ENCODE measurements around the gene MRPS9. TPM values are rescaled to one million over a fixed set of nuclear protein-coding genes. Genes with fewer than 3 reads are reported as not detected.

The MRPS9 gene
- total RNA-seq, 1 experiment from 2014 or later: 68.6 TPM

DNA sequence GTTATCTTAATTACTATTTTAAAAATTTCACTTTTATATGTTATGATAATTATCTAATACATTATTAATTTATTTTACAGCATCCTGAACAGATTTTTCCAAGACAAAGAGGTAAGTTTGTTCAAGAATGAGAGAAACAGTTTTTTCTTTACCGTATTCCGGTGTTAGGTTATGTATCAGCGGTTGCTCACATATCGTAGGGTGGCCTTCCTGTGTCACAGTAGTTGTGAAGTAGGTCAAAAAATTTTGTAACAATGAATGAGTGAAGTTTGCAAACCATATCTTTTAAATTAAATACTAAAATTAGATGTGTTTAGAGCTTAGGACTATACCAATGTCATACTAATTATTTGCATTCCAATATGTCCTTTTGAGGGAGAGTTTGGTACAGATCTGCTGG, 33.5 kb downstream of the MRPS9 start:
- intact Hi-C loops (cut with micrococcal nuclease; ENCODE audit: unreplicated experiment): no loop called here
- Mint-ChIP-seq H3K9me3 (ENCODE audit: unreplicated experiment) (no peaks in the 10 kb centered on the region), H3K27ac (ENCODE audit: unreplicated experiment) (no peak overlapping the region), H3K36me3 (ENCODE audit: insufficient read depth, unreplicated experiment) (no peaks in the 10 kb centered on the region), H3K4me1 (ENCODE audit: low read depth, unreplicated experiment) (no peaks in the 10 kb centered on the region), H3K4me3 (ENCODE audit: unreplicated experiment) (no peak overlapping the region), H3K27me3 (ENCODE audit: insufficient read depth, unreplicated experiment) (no peaks in the 10 kb centered on the region)
- TF ChIP-seq, protein P1, sequence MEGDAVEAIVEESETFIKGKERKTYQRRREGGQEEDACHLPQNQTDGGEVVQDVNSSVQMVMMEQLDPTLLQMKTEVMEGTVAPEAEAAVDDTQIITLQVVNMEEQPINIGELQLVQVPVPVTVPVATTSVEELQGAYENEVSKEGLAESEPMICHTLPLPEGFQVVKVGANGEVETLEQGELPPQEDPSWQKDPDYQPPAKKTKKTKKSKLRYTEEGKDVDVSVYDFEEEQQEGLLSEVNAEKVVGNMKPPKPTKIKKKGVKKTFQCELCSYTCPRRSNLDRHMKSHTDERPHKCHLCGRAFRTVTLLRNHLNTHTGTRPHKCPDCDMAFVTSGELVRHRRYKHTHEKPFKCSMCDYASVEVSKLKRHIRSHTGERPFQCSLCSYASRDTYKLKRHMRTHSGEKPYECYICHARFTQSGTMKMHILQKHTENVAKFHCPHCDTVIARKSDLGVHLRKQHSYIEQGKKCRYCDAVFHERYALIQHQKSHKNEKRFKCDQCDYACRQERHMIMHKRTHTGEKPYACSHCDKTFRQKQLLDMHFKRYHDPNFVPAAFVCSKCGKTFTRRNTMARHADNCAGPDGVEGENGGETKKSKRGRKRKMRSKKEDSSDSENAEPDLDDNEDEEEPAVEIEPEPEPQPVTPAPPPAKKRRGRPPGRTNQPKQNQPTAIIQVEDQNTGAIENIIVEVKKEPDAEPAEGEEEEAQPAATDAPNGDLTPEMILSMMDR (IDR thresholded peaks at IDR 0.05; ENCODE audit: insufficient read depth in 1 of 2, low read depth in 1 of 2, low read length in 1 of 2, severe bottlenecking in 1 of 2, unreplicated experiment in 1 of 2): no peak
- no TSS peak for BruUV-seq (replicated peaks)
- POLR2A ChIA-PET: no interaction called here
- Histone ChIP-seq H3K4me1 (no peaks in the 10 kb centered on the region), H3K27me3 (replicated peaks; ENCODE audit: control insufficient read depth, insufficient read depth, low read length) (no peaks in the 10 kb centered on the region), H3K4me3 (ENCODE audit: low read depth, low read length) (no peak overlapping the region), H3K36me3 (ENCODE audit: control insufficient read depth, insufficient read depth, low read length) (no peaks in the 10 kb centered on the region), H3K9me3 (no peaks in the 10 kb centered on the region)
- CTCF ChIA-PET: no interaction called here
- DNase-seq: no peak

DNA sequence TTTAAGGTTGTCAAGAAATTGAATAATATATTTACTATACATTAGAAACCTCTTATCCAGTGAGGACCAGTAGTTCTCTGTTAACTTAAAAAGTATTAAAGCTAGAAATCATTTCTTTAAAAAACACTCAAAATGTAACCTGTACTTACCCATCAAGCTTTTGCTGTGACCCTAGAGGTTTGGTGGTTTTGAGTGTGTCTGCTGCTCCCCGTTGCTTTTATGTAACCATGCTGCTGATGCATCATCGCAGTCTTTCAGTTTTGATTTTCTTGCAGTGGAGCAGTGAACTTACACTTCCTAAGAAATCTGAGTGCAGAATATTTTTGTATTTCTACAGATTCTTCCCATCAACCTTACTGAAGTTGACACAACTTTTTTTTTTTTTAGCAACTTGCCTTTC, 34.2 kb downstream of the MRPS9 start:
- Mint-ChIP-seq H3K27ac (ENCODE audit: unreplicated experiment) (no peak overlapping the region), H3K27me3 (ENCODE audit: insufficient read depth, unreplicated experiment) (no peaks in the 10 kb centered on the region), H3K4me3 (ENCODE audit: unreplicated experiment) (no peak overlapping the region), H3K36me3 (ENCODE audit: insufficient read depth, unreplicated experiment) (peaks cover 4% of the 10 kb centered on the region), H3K9me3 (ENCODE audit: unreplicated experiment) (no peaks in the 10 kb centered on the region), H3K4me1 (ENCODE audit: low read depth, unreplicated experiment) (no peaks in the 10 kb centered on the region)
- Histone ChIP-seq H3K4me3 (ENCODE audit: low read depth, low read length) (no peak overlapping the region), H3K4me1 (no peaks in the 10 kb centered on the region), H3K27me3 (replicated peaks; ENCODE audit: control insufficient read depth, insufficient read depth, low read length) (no peaks in the 10 kb centered on the region), H3K9me3 (no peaks in the 10 kb centered on the region), H3K36me3 (ENCODE audit: control insufficient read depth, insufficient read depth, low read length) (no peaks in the 10 kb centered on the region)
- DNase-seq: no peak
- TF ChIP-seq, protein P1 (IDR thresholded peaks at IDR 0.05; ENCODE audit: insufficient read depth in 1 of 2, low read depth in 1 of 2, low read length in 1 of 2, severe bottlenecking in 1 of 2, unreplicated experiment in 1 of 2): no peak
- BruUV-seq (replicated peaks): no TSS peak
- CTCF ChIA-PET: no interaction called here
- intact Hi-C loops (cut with micrococcal nuclease; ENCODE audit: unreplicated experiment): no loop called here
- POLR2A ChIA-PET: no interaction called here

DNA sequence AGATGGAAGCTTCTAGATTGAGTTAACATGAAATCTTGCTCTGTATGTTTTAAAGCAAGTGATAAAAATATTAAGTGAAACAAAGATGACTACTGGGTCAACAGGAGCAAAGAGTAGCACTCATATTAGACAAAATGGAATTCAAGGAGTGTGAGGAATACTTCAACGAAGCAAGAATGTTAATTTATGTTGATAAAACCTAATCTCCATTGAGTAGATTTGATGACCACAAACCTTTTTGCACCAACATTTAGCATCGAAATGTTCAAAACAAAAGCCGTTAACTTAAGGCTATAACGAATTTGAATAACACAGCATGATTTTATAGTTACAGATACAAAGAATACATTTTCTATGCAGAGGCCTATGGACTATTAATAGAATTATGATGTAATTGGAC, 35.7 kb downstream of the MRPS9 start:
- TF ChIP-seq, protein P1 (IDR thresholded peaks at IDR 0.05; ENCODE audit: insufficient read depth in 1 of 2, low read depth in 1 of 2, low read length in 1 of 2, severe bottlenecking in 1 of 2, unreplicated experiment in 1 of 2): no peak
- H3K4me1 Mint-ChIP-seq (ENCODE audit: low read depth, unreplicated experiment): no peaks in the 10 kb centered on the region
- H3K4me3 ChIP-seq (ENCODE audit: low read depth, low read length): no peak overlapping the region
- H3K27me3 Mint-ChIP-seq (ENCODE audit: insufficient read depth, unreplicated experiment): no peaks in the 10 kb centered on the region
- H3K27me3 ChIP-seq (replicated peaks; ENCODE audit: control insufficient read depth, insufficient read depth, low read length): no peaks in the 10 kb centered on the region
- H3K9me3 Mint-ChIP-seq (ENCODE audit: unreplicated experiment): no peaks in the 10 kb centered on the region
- intact Hi-C loops (cut with micrococcal nuclease; ENCODE audit: unreplicated experiment): no loop called here
- H3K4me3 Mint-ChIP-seq (ENCODE audit: unreplicated experiment): no peak overlapping the region
- peaks cover 8% of the 10 kb centered on the region for H3K36me3 Mint-ChIP-seq (ENCODE audit: insufficient read depth, unreplicated experiment)
- H3K9me3 ChIP-seq: no peaks in the 10 kb centered on the region
- no peaks in the 10 kb centered on the region for H3K36me3 ChIP-seq (ENCODE audit: control insufficient read depth, insufficient read depth, low read length)
- no TSS peak for BruUV-seq (replicated peaks)
- no peak overlapping the region for H3K27ac Mint-ChIP-seq (ENCODE audit: unreplicated experiment)
- CTCF ChIA-PET: no interaction called here
- no peaks in the 10 kb centered on the region for H3K4me1 ChIP-seq
- POLR2A ChIA-PET: no interaction called here
- no peak for DNase-seq
